Parathyroid adenoma (tissue), 2 donors: ENCODE measurements around the gene C2CD2L.
A peak's percentile ranks its signal among the peaks of the same experiment; 100 is the strongest.
"Not testable (repeated sequence)": the region's sequence is repeated elsewhere in the genome, so short reads cannot be mapped to it uniquely, and the experiment has no call there.

Experiments used
- H2AFZ ChIP-seq: fragments of 300-600 bp; sonication (generic); one replicate; pipeline ENCODE4 v1.7.0; 2017; ENCODE audit warnings: antibody characterized with exemption, mild to moderate bottlenecking
- H3K27ac ChIP-seq: fragments of 300-600 bp; sonication (generic); one replicate; pipeline ENCODE4 v1.7.0; 2017
- H3K27me3 ChIP-seq: fragments of 300-600 bp; sonication (generic); one replicate; pipeline ENCODE4 v1.7.0; 2017; ENCODE audit warnings: low read length; ENCODE audit not compliant: control insufficient read depth, insufficient read depth
- H3K36me3 ChIP-seq: fragments of 300-600 bp; sonication (generic); one replicate; pipeline ENCODE4 v1.7.0; 2017; ENCODE audit warnings: low read length; ENCODE audit not compliant: control insufficient read depth, insufficient read depth
- H3K4me1 ChIP-seq: fragments of 300-600 bp; sonication (generic); one replicate; pipeline ENCODE4 v1.7.0; 2017; ENCODE audit warnings: control low read depth
- H3K4me2 ChIP-seq: fragments of 300-600 bp; sonication (generic); one replicate; pipeline ENCODE4 v1.7.0; 2017; ENCODE audit warnings: low read length
- H3K4me3 ChIP-seq: fragments of 300-600 bp; sonication (generic); one replicate; pipeline ENCODE4 v1.7.0; 2017; ENCODE audit warnings: low read depth, low read length
- H3K79me2 ChIP-seq: fragments of 300-600 bp; sonication (generic); one replicate; pipeline ENCODE4 v1.7.0; 2017; ENCODE audit warnings: control low read depth
- H3K9ac ChIP-seq: fragments of 300-600 bp; sonication (generic); one replicate; pipeline ENCODE4 v1.7.0; 2017; ENCODE audit warnings: mild to moderate bottlenecking
- H3K9me3 ChIP-seq: fragments of 300-600 bp; sonication (generic); one replicate; pipeline ENCODE4 v1.7.0; 2017; ENCODE audit warnings: low read length; ENCODE audit not compliant: control insufficient read depth
- CTCF ChIP-seq: fragments of 300-600 bp; sonication (generic); IDR thresholded peaks from one replicate; pipeline ENCODE4 v1.7.0; 2017; ENCODE audit warnings: antibody characterized with exemption, mild to moderate bottlenecking
- donor health status: primary hyperparathyroidism.

C2CD2L gene

GRCh38 chr11:119126675-119127268 lies 19.6 kb downstream of the C2CD2L start:
- Histone ChIP-seq H3K4me3 (no peak overlapping the region), H3K9me3 (no peaks in the 10 kb centered on the region), H3K27me3 (no peaks in the 10 kb centered on the region), H3K27ac (no peak overlapping the region), H2AFZ (no peak overlapping the region), H3K4me2 (no peak overlapping the region), H3K9ac (no peak overlapping the region), H3K4me1 (no peaks in the 10 kb centered on the region), H3K79me2 (peaks cover 9% of the 10 kb centered on the region), H3K36me3 (no peaks in the 10 kb centered on the region)
- no peak for TF ChIP-seq CTCF

GRCh38 chr11:119130662-119131061 lies 23.5 kb downstream of the C2CD2L start:
- Histone ChIP-seq H3K9ac (no peak overlapping the region), H3K27me3 (no peaks in the 10 kb centered on the region), H3K36me3 (no peaks in the 10 kb centered on the region), H3K27ac (no peak overlapping the region), H3K79me2 (no peaks in the 10 kb centered on the region), H2AFZ (no peak overlapping the region), H3K9me3 (no peaks in the 10 kb centered on the region), H3K4me2 (no peak overlapping the region), H3K4me1 (no peaks in the 10 kb centered on the region), H3K4me3 (no peak overlapping the region)
- no peak for TF ChIP-seq CTCF

GRCh38 chr11:119134389-119134978 lies 27.3 kb downstream of the C2CD2L start:
- no peaks in the 10 kb centered on the region for H3K4me1 ChIP-seq

GRCh38 chr11:119139276-119139675 lies 32.1 kb downstream of the C2CD2L start:
- H2AFZ ChIP-seq, H3K79me2 ChIP-seq, H3K27me3 ChIP-seq, H3K4me1 ChIP-seq, H3K9me3 ChIP-seq, H3K9ac ChIP-seq, H3K36me3 ChIP-seq, H3K4me3 ChIP-seq, H3K4me2 ChIP-seq, H3K27ac ChIP-seq: not testable (repeated sequence)

More at GRCh38 chr11:119134389-119134978, 27.3 kb downstream of the C2CD2L start:
- no peak overlapping the region for H3K27ac ChIP-seq
- no peak overlapping the region for H3K4me3 ChIP-seq
- H2AFZ ChIP-seq: no peak overlapping the region
- H3K9me3 ChIP-seq: no peaks in the 10 kb centered on the region
- no peaks in the 10 kb centered on the region for H3K36me3 ChIP-seq
- H3K9ac ChIP-seq: no peak overlapping the region
- no peaks in the 10 kb centered on the region for H3K79me2 ChIP-seq
- TF ChIP-seq CTCF: peak; percentile 39
- H3K27me3 ChIP-seq: no peaks in the 10 kb centered on the region
- H3K4me2 ChIP-seq: no peak overlapping the region

GRCh38 chr11:119144825-119145486 lies 37.8 kb downstream of the C2CD2L start:
- H3K9me3 ChIP-seq: no peaks in the 10 kb centered on the region
- no peaks in the 10 kb centered on the region for H3K36me3 ChIP-seq
- no peak overlapping the region for H3K4me2 ChIP-seq
- H2AFZ ChIP-seq: no peak overlapping the region
- no peak overlapping the region for H3K4me3 ChIP-seq
- H3K27me3 ChIP-seq: no peaks in the 10 kb centered on the region
- H3K9ac ChIP-seq: no peak overlapping the region
- no peak overlapping the region for H3K27ac ChIP-seq
- TF ChIP-seq CTCF: peak; percentile 35
- H3K79me2 ChIP-seq: no peaks in the 10 kb centered on the region
- no peaks in the 10 kb centered on the region for H3K4me1 ChIP-seq
